SU-DHL-6 (cell line): ENCODE measurements around the gene LRP1B.

Experiments
- H2AFZ ChIP-seq: fragments of 200-600 bp; sonication (generic); 2 replicates; pipeline ENCODE4 v1.6.1; 2014; ENCODE audit warnings: low read depth, mild to moderate bottlenecking, moderate library complexity, mixed read lengths, antibody characterized with exemption, low read length; ENCODE audit not compliant: severe bottlenecking
- H3F3A ChIP-seq: fragments of 200-600 bp; shearing (Covaris generic); 2 replicates; pipeline ENCODE4 v1.6.0; 2016; ENCODE audit warnings: antibody characterized with exemption, mild to moderate bottlenecking; ENCODE audit not compliant: insufficient read depth
- H3K27ac ChIP-seq: fragments of 200-600 bp; sonication (generic); 2 replicates; pipeline ENCODE4 v1.5.1; 2016; ENCODE audit warnings: low read depth, mild to moderate bottlenecking, low read length, moderate library complexity, mixed read lengths
- H3K27me3 ChIP-seq: fragments of 200-600 bp; sonication (generic), shearing (Covaris generic); 2 replicates; pipeline ENCODE4 v1.6.0; 2014; ENCODE audit warnings: mild to moderate bottlenecking, low read length
- H3K36me3 ChIP-seq: fragments of 200-600 bp; sonication (generic); 2 replicates; pipeline ENCODE4 v1.6.1; 2014; ENCODE audit warnings: mild to moderate bottlenecking, low read length, mixed read lengths
- H3K4me2 ChIP-seq: fragments of 300-600, 200-600 bp; shearing (Covaris generic), sonication (generic); 2 replicates; pipeline ENCODE4 v1.6.0; 2014; ENCODE audit warnings: low read length, low read depth, mild to moderate bottlenecking; ENCODE audit not compliant: poor library complexity, severe bottlenecking
- H3K4me3 ChIP-seq: fragments of 200-600 bp; sonication (generic); 2 replicates; pipeline ENCODE4 v1.5.1; 2014; ENCODE audit warnings: antibody characterized with exemption, low read length, mild to moderate bottlenecking, mixed read lengths; ENCODE audit not compliant: insufficient read depth, poor library complexity, severe bottlenecking
- H3K79me2 ChIP-seq: fragments of 200-600 bp; sonication (generic); 2 replicates; pipeline ENCODE4 v1.6.1; 2014; ENCODE audit warnings: mild to moderate bottlenecking, low read length, moderate library complexity; ENCODE audit not compliant: insufficient read depth
- H3K9ac ChIP-seq: fragments of 200-600 bp; sonication (generic); 2 replicates; pipeline ENCODE4 v1.7.0; 2014; ENCODE audit warnings: mild to moderate bottlenecking, low read length
- H3K9me2 ChIP-seq: fragments of 200-600 bp; sonication (generic); replicated peaks from 2 replicates; pipeline ENCODE4 v1.6.1; 2014; ENCODE audit warnings: low read length; ENCODE audit not compliant: insufficient read depth
- H3K9me3 ChIP-seq: fragments of 200-600 bp; sonication (generic); 2 replicates; pipeline ENCODE4 v1.6.1; 2014; ENCODE audit warnings: low read length, mixed read lengths; ENCODE audit not compliant: insufficient read depth
- H4K20me1 ChIP-seq: fragments of 200-600 bp; sonication (generic); 2 replicates; pipeline ENCODE4 v1.6.1; 2014; ENCODE audit warnings: low read depth, mild to moderate bottlenecking, antibody characterized with exemption, low read length, moderate library complexity, mixed read lengths
- EZH2phosphoT487 ChIP-seq: fragments of 200-600 bp; sonication (generic), shearing (Covaris generic); conservative IDR thresholded peaks from 2 replicates; pipeline ENCODE4 v1.6.1; 2018; ENCODE audit warnings: mild to moderate bottlenecking, antibody characterized with exemption, low read length, moderate library complexity, mixed read lengths
- TF ChIP-seq, protein P1 (sequence below): fragments of 200-600 bp; sonication (generic); IDR thresholded peaks from one replicate; pipeline ENCODE4 v1.5.1; 2017; ENCODE audit warnings: antibody characterized with exemption, mild to moderate bottlenecking, low read length, moderate library complexity; ENCODE audit not compliant: insufficient read depth, poor library complexity, severe bottlenecking

The LRP1B gene

DNA sequence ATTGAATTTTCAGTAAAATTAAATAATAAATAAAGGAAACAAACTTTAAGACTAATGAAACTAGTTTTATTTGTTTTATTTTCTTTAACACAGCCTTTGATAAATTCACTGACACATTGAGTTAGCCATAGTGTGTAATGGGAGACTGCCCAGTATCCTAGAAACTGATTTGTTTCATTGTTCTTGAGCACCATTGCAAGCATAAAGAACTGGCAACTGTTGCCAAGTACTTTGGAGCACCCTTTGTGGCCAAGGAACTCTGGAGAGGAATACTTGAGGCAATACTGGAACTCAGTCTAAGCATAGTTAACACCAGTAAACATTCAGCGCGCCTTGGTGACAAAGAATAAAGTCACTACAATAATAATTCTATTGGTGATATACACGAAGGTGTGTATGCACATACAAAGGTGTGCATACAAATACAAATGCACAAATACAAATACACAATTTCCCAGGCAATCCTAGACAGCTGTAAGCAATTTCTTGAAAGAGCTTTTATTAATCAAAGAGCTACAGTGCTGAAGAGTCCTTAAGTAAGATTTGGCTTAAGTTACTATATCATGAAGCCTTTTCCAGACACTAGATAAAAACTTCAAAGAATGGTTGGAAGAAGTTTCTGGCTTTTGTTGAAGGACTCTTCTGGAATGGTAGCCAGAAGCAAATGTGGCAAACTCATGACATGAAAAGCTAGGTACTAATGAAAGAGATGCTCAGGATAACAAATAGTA is 1371.2 kb downstream of the LRP1B start:
- no peak overlapping the region for H3K4me2 ChIP-seq
- H3K79me2 ChIP-seq, result no peaks in the 10 kb centered on the region
- H3K4me3 ChIP-seq, result no peak overlapping the region
- no peak overlapping the region for H3K9ac ChIP-seq
- H3F3A ChIP-seq, result no peaks in the 10 kb centered on the region
- H3K27ac ChIP-seq, result no peak overlapping the region
- no peaks in the 10 kb centered on the region for H3K36me3 ChIP-seq
- no peaks in the 10 kb centered on the region for H4K20me1 ChIP-seq
- H2AFZ ChIP-seq, result no peak overlapping the region
- TF ChIP-seq, protein P1, sequence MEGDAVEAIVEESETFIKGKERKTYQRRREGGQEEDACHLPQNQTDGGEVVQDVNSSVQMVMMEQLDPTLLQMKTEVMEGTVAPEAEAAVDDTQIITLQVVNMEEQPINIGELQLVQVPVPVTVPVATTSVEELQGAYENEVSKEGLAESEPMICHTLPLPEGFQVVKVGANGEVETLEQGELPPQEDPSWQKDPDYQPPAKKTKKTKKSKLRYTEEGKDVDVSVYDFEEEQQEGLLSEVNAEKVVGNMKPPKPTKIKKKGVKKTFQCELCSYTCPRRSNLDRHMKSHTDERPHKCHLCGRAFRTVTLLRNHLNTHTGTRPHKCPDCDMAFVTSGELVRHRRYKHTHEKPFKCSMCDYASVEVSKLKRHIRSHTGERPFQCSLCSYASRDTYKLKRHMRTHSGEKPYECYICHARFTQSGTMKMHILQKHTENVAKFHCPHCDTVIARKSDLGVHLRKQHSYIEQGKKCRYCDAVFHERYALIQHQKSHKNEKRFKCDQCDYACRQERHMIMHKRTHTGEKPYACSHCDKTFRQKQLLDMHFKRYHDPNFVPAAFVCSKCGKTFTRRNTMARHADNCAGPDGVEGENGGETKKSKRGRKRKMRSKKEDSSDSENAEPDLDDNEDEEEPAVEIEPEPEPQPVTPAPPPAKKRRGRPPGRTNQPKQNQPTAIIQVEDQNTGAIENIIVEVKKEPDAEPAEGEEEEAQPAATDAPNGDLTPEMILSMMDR, result no peak
- no peak for TF ChIP-seq EZH2phosphoT487
- H3K9me3 ChIP-seq, result no peaks in the 10 kb centered on the region
- no peaks in the 10 kb centered on the region for H3K27me3 ChIP-seq
- H3K9me2 ChIP-seq, result no peaks in the 10 kb centered on the region

DNA sequence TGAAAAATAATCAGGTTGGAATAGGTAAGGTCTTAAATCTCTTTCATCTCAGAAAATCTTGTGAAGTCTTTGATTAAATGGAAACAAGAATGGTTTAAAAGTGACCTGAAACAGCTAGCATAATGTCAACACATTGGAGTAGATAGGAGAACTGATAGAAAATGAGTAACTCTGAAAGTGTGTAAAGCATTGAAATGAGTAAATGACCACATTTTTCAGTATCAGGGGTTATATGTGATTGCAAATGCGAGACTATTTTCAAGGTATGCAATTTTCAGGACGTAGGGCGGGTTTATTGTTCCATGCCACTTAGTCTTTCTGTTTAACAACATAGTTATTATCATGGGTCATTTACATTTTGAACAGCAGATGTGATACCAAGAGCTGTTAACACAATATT is 1383.2 kb downstream of the LRP1B start:
- no peaks in the 10 kb centered on the region for H3K79me2 ChIP-seq

DNA sequence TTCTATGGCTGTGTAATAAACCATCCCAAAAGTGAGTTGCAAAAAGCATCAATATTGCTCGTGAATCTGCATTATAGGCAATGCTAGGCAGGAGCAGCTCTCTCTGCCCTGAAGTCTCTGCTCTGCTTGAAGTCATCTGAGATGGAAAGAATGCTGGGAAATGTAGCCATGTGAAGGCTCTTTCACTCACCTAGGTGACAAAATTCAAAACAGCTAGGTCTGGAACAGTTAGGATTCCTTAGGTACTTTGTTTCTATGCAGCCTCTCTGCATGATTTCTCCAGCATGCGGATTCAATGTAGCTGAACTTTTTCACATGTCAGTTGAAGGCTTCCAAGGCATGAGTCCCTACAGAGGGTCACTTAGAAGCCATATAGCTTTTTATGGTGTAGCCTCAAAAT is 1383.7 kb downstream of the LRP1B start:
- Histone ChIP-seq H2AFZ (no peak overlapping the region), H3K36me3 (no peaks in the 10 kb centered on the region), H3K27ac (no peak overlapping the region), H3K9me3 (no peaks in the 10 kb centered on the region), H3K4me2 (no peak overlapping the region), H3K9me2 (no peaks in the 10 kb centered on the region), H4K20me1 (no peaks in the 10 kb centered on the region), H3K9ac (no peak overlapping the region), H3K4me3 (no peak overlapping the region), H3K27me3 (no peaks in the 10 kb centered on the region), H3K79me2 (no peaks in the 10 kb centered on the region), H3F3A (no peaks in the 10 kb centered on the region)
- TF ChIP-seq, protein P1, result no peak
- TF ChIP-seq EZH2phosphoT487, result no peak

More for the DNA sequence above, 1383.2 kb downstream of the LRP1B start:
- Histone ChIP-seq H4K20me1 (no peaks in the 10 kb centered on the region), H3K9ac (no peak overlapping the region), H3K27ac (no peak overlapping the region), H3K27me3 (no peaks in the 10 kb centered on the region), H3K9me2 (no peaks in the 10 kb centered on the region), H3K4me3 (no peak overlapping the region), H3K4me2 (no peak overlapping the region), H2AFZ (no peak overlapping the region), H3K9me3 (no peaks in the 10 kb centered on the region), H3K36me3 (no peaks in the 10 kb centered on the region), H3F3A (no peaks in the 10 kb centered on the region)
- TF ChIP-seq, protein P1, result no peak
- no peak for TF ChIP-seq EZH2phosphoT487
